HL-60 (cell line): ENCODE data around the gene CCR5AS.
A peak's percentile ranks its signal among the peaks of the same experiment; 100 is the strongest.

Experiments used
- DNase-seq, 2 experiments: peaks; one replicate each; pipeline ENCODE4 v3.0.0-alpha.2; 2010 to 2020; ENCODE audit warnings: low read depth in 1 of 2, low spot score in 1 of 2
- H3K27ac ChIP-seq: fragments of 250-450 bp; sonication (Bioruptor Pico); replicated peaks from 2 replicates; pipeline ENCODE4 v1.5.1; 2020; ENCODE audit warnings: mild to moderate bottlenecking, moderate library complexity
- H3K27me3 ChIP-seq: fragments of 250-450 bp; sonication (Bioruptor Pico); 2 replicates; pipeline ENCODE4 v1.5.1; 2021; ENCODE audit warnings: mild to moderate bottlenecking, moderate library complexity; ENCODE audit not compliant: insufficient read depth, poor library complexity, severe bottlenecking
- H3K4me3 ChIP-seq: replicated peaks from 2 replicates; pipeline ENCODE4 v1.5.1; 2011; ENCODE audit warnings: mild to moderate bottlenecking, control low read depth, low read length; ENCODE audit not compliant: insufficient read depth
- GABPA ChIP-seq: IDR thresholded peaks from 2 replicates; pipeline ENCODE4 v1.6.1; 2012; ENCODE audit warnings: low read depth
- POLR2AphosphoS5 ChIP-seq: IDR thresholded peaks from 2 replicates; pipeline ENCODE4 v1.6.1; 2012; ENCODE audit warnings: low read depth
- SPI1 ChIP-seq: IDR thresholded peaks from 2 replicates; pipeline ENCODE4 v1.6.1; 2012; ENCODE audit warnings: low read depth, mild to moderate bottlenecking, borderline replicate concordance
- TF ChIP-seq, protein P1 (sequence below): IDR thresholded peaks from 2 replicates; pipeline ENCODE4 v1.6.1; 2012; ENCODE audit warnings: low read depth; ENCODE audit not compliant: insufficient replicate concordance
- TF ChIP-seq, protein P2 (sequence below): IDR thresholded peaks from one replicate; pipeline ENCODE4 v1.5.1; 2011; ENCODE audit warnings: low read length, control low read depth, inconsistent platforms; ENCODE audit not compliant: insufficient read depth

The CCR5AS gene

DNA sequence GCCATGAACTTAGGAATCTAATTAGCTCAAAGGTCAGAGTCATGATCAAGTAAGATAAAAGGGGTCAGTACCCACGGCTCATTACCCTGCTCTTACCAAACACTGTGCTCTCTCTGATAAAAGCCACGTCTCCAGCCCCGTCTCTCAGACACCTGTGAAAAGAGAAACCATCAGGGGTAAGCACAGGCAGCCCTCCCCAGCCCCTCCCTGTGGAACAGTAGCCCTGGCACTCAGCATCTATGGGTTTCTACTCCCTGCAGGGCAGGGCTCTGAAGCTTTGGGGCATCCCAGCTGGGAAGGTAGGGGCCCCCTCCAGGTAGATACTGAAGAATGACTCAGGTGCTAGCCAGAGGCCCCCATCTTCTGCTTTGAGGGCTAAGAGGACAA lies 47.3 kb upstream of the CCR5AS start:
- Histone ChIP-seq H3K4me3 (no peak overlapping the region), H3K27ac (no peak overlapping the region), H3K27me3 (no peaks in the 10 kb centered on the region)
- TF ChIP-seq, protein P1, sequence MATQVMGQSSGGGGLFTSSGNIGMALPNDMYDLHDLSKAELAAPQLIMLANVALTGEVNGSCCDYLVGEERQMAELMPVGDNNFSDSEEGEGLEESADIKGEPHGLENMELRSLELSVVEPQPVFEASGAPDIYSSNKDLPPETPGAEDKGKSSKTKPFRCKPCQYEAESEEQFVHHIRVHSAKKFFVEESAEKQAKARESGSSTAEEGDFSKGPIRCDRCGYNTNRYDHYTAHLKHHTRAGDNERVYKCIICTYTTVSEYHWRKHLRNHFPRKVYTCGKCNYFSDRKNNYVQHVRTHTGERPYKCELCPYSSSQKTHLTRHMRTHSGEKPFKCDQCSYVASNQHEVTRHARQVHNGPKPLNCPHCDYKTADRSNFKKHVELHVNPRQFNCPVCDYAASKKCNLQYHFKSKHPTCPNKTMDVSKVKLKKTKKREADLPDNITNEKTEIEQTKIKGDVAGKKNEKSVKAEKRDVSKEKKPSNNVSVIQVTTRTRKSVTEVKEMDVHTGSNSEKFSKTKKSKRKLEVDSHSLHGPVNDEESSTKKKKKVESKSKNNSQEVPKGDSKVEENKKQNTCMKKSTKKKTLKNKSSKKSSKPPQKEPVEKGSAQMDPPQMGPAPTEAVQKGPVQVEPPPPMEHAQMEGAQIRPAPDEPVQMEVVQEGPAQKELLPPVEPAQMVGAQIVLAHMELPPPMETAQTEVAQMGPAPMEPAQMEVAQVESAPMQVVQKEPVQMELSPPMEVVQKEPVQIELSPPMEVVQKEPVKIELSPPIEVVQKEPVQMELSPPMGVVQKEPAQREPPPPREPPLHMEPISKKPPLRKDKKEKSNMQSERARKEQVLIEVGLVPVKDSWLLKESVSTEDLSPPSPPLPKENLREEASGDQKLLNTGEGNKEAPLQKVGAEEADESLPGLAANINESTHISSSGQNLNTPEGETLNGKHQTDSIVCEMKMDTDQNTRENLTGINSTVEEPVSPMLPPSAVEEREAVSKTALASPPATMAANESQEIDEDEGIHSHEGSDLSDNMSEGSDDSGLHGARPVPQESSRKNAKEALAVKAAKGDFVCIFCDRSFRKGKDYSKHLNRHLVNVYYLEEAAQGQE: no peak
- TF ChIP-seq, protein P2, sequence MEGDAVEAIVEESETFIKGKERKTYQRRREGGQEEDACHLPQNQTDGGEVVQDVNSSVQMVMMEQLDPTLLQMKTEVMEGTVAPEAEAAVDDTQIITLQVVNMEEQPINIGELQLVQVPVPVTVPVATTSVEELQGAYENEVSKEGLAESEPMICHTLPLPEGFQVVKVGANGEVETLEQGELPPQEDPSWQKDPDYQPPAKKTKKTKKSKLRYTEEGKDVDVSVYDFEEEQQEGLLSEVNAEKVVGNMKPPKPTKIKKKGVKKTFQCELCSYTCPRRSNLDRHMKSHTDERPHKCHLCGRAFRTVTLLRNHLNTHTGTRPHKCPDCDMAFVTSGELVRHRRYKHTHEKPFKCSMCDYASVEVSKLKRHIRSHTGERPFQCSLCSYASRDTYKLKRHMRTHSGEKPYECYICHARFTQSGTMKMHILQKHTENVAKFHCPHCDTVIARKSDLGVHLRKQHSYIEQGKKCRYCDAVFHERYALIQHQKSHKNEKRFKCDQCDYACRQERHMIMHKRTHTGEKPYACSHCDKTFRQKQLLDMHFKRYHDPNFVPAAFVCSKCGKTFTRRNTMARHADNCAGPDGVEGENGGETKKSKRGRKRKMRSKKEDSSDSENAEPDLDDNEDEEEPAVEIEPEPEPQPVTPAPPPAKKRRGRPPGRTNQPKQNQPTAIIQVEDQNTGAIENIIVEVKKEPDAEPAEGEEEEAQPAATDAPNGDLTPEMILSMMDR: no peak
- TF ChIP-seq POLR2AphosphoS5: no peak
- TF ChIP-seq SPI1: no peak
- no peak for TF ChIP-seq GABPA
- DNase-seq: no peak

DNA sequence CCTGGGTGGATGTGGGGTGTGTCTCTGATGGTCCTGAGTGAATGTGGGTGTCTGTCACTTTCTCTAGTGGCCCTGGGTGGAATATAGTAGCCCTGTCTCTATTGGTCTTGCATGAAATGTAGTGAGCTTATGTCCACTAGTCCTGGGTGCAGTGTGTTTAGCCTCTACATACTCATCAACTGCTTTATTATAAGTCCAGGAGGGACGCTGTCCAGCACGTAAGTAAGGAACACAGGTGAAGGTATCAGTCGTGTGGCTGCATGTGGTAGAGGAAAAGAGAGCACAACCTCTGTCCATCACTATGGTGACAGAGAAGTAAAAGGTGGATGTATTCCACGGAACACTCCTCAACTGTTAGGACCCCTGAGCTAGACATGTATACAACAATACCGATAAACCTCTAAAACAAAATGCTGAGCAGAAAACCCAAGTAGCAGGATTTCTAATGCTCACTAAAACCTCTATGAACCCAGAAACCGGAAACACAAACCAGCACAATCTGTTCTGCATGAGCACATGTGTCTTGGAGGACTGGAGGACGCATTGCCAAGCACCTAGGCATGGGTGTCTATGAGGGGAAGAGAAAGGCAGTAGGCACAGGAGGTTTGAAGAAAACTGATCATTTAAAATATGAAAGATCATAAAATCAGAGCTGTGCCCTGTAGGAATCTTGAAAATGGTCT lies 46.8 kb upstream of the CCR5AS start:
- TF ChIP-seq, protein P1: no peak
- TF ChIP-seq GABPA (no peak), SPI1 (no peak), POLR2AphosphoS5 (no peak)
- TF ChIP-seq, protein P2: no peak
- no peak for DNase-seq
- Histone ChIP-seq H3K27me3 (no peaks in the 10 kb centered on the region), H3K27ac (no peak overlapping the region), H3K4me3 (no peak overlapping the region)

DNA sequence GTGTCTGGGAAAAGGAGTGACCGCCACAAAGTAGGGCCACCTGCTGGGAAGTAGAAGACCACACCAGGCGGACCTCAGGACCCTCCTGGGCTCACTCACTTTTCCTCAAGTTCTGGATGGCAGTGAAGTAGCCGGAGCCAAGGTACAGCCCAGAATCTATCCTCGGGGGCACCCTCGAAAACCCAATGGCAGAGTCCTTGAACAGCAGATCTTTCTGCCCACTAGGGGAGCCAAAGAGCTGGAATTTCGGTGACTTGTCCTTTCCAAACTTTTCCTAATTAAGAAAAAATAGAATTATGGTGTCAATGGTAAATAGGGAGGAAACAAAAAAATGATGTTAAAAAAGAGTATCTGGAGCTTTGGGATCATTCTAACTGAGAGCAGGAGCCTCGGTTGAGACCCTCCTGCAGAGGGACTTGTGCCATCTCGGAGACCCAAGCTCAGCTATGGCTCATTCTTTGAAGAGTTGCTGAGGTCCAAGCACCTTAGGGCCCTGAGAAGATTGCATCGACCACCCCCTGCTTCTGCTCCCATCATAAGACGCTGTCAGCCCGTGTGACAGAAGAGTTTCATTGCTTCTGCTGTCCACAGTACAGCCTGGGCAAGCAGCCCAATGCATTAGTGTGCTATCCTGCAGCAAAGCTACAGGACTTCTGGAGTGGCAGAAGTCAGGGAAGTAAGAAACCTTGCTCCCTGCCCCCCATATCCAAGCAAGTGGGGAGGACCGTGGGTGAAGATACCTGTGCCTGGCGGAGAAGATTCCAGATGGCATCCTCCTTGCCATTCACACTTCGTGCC lies 43.1 kb upstream of the CCR5AS start:
- TF ChIP-seq, protein P1: no peak
- TF ChIP-seq SPI1: no peak
- no peak for TF ChIP-seq GABPA
- TF ChIP-seq, protein P2: peak; percentile 30
- TF ChIP-seq POLR2AphosphoS5: no peak
- H3K4me3 ChIP-seq: no peak overlapping the region
- no peaks in the 10 kb centered on the region for H3K27me3 ChIP-seq
- DNase-seq: no peak
- no peak overlapping the region for H3K27ac ChIP-seq
